Endodermal cell (in vitro differentiated cells): ENCODE data around the gene POLRMT. TPM values are rescaled to one million over a fixed set of nuclear protein-coding genes. Genes with fewer than 3 reads are reported as not detected.
"Not testable (repeated sequence)": the region's sequence is repeated elsewhere in the genome, so short reads cannot be mapped to it uniquely, and the experiment has no call there.

Experiments used
- DNase-seq: peaks from one replicate; pipeline ENCODE4 v3.0.0-alpha.2; 2017
- H3K27ac ChIP-seq: 2 replicates; pipeline ENCODE4 v1.5.1; 2013; ENCODE audit warnings: mild to moderate bottlenecking, low read depth, low read length, moderate library complexity
- H3K27me3 ChIP-seq: 2 replicates; pipeline ENCODE4 v1.6.1; 2013; ENCODE audit warnings: mild to moderate bottlenecking, low read length, moderate library complexity; ENCODE audit not compliant: insufficient read depth, control insufficient read depth, poor library complexity, severe bottlenecking
- H3K36me3 ChIP-seq: 2 replicates; pipeline ENCODE4 v1.7.0; 2013; ENCODE audit warnings: mild to moderate bottlenecking, low read length, moderate library complexity; ENCODE audit not compliant: control insufficient read depth, insufficient read depth
- H3K4me1 ChIP-seq: one replicate; pipeline ENCODE4 v1.7.0; 2013; ENCODE audit warnings: low read length; ENCODE audit not compliant: control insufficient read depth, insufficient read depth
- H3K4me3 ChIP-seq: 2 replicates; pipeline ENCODE4 v1.5.1; 2013; ENCODE audit warnings: mild to moderate bottlenecking, low read length, moderate library complexity
- H3K9ac ChIP-seq: 2 replicates; pipeline ENCODE4 v1.6.1; 2013; ENCODE audit warnings: mild to moderate bottlenecking, low read length, moderate library complexity; ENCODE audit not compliant: poor library complexity, severe bottlenecking; ENCODE audit errors: extremely low read depth
- H3K9me3 ChIP-seq: 2 replicates; pipeline ENCODE4 v1.6.1; 2013; ENCODE audit warnings: mild to moderate bottlenecking, low read length, moderate library complexity; ENCODE audit not compliant: control insufficient read depth
- H3K27ac Mint-ChIP-seq: 2 replicates; pipeline ENCODE4 v1.8.0; 2020; ENCODE audit warnings: mixed read lengths
- H3K27me3 Mint-ChIP-seq: 2 replicates; pipeline ENCODE4 v1.8.0; 2021; ENCODE audit warnings: mild to moderate bottlenecking, mixed read lengths; ENCODE audit not compliant: insufficient read depth
- H3K36me3 Mint-ChIP-seq: 2 replicates; pipeline ENCODE4 v1.8.0; 2020; ENCODE audit warnings: low read depth, mixed read lengths
- H3K4me1 Mint-ChIP-seq: 2 replicates; pipeline ENCODE4 v1.8.0; 2020; ENCODE audit warnings: mixed read lengths
- H3K4me3 Mint-ChIP-seq: 2 replicates; pipeline ENCODE4 v1.8.0; 2020; ENCODE audit warnings: mild to moderate bottlenecking, moderate library complexity, mixed read lengths
- H3K9me3 Mint-ChIP-seq: 2 replicates; pipeline ENCODE4 v1.8.0; 2020; ENCODE audit warnings: mild to moderate bottlenecking, mixed read lengths
- WGBS, 2 experiments: methylation state at CpG; one replicate each; pipeline versions ENCODE4 v1.1.5 to v1.1.7; 2013; ENCODE audit warnings: missing lambda C conversion rate in 2 of 2, mixed read lengths in 1 of 2; ENCODE audit not compliant: insufficient coverage in 1 of 2, insufficient read length in 1 of 2; 5-methylcytosine and 5-hydroxymethylcytosine counted together
- total RNA-seq, 2 donors: library from RNA; stranded (reverse); fragmentation: NEBNext Ultra II Directional in 1 of 2; extraction: Animal tissue kit (Norgen Biotek cat#: 25700) in 1 of 2; gene quantifications; 2 replicates in 1 of 2; 3 replicates in 1 of 2; pipeline ENCODE4 v1.2.1, GENCODE V29; 2021
- TF ChIP-seq, protein P1 (sequence below): fragments of 200-600 bp; sonication (generic); conservative IDR thresholded peaks from 2 replicates; pipeline ENCODE4 v1.5.0; 2021; ENCODE audit warnings: antibody characterized with exemption, mild to moderate bottlenecking

POLRMT gene
- total RNA-seq, 2 donors from 2014 or later: 76.6 to 86.4 TPM

DNA sequence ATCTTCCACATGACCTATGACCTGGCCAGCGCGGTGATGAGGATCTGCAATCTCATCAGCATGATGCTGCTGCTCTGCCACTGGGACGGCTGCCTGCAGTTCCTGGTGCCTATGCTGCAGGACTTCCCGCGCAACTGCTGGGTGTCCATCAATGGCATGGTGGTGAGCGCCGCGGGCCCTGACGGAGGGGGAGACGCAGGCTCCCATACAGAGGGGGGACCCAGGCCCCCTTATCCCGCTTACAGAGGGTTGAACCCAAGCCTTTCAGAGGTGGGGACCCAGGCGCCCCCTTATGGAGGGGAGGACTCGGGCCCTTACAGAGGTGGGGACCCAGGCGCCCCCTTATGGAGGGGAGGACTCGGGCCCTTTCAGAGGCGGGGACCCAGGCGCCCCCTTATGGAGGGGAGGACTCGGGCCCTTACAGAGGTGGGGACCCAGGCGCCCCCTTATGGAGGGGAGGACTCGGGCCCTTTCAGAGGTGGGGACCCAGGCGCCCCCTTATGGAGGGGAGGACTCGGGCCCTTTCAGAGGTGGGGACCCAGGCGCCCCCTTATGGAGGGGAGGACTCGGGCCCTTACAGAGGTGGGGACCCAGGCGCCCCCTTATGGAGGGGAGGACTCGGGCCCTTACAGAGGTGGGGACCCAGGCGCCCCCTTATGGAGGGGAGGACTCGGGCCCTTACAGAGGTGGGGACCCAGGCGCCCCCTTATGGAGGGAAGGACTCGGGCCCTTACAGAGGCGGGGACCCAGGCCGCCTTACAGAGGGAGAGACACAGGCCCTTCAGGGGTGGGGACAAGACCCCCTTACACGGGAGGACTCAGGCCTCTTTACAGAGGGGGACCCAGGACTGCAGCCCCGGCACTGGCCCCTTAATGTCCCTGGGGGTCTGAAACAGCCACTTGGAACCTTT, 28.0 kb downstream of the POLRMT start:
- not testable (repeated sequence) for DNase-seq, H3K9ac ChIP-seq, H3K36me3 ChIP-seq, H3K4me3 ChIP-seq, H3K4me1 Mint-ChIP-seq, H3K9me3 ChIP-seq, H3K4me3 Mint-ChIP-seq, H3K27ac Mint-ChIP-seq, H3K27me3 ChIP-seq, H3K27me3 Mint-ChIP-seq, H3K27ac ChIP-seq, H3K36me3 Mint-ChIP-seq, H3K4me1 ChIP-seq
- TF ChIP-seq, protein P1, sequence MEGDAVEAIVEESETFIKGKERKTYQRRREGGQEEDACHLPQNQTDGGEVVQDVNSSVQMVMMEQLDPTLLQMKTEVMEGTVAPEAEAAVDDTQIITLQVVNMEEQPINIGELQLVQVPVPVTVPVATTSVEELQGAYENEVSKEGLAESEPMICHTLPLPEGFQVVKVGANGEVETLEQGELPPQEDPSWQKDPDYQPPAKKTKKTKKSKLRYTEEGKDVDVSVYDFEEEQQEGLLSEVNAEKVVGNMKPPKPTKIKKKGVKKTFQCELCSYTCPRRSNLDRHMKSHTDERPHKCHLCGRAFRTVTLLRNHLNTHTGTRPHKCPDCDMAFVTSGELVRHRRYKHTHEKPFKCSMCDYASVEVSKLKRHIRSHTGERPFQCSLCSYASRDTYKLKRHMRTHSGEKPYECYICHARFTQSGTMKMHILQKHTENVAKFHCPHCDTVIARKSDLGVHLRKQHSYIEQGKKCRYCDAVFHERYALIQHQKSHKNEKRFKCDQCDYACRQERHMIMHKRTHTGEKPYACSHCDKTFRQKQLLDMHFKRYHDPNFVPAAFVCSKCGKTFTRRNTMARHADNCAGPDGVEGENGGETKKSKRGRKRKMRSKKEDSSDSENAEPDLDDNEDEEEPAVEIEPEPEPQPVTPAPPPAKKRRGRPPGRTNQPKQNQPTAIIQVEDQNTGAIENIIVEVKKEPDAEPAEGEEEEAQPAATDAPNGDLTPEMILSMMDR: peak; percentile 22
- WGBS, 2 experiments: 89 to 91% methylated on average over 5 to 18 of the region's 34 CpGs
- H3K9me3 Mint-ChIP-seq: peaks cover 20% of the 10 kb centered on the region

DNA sequence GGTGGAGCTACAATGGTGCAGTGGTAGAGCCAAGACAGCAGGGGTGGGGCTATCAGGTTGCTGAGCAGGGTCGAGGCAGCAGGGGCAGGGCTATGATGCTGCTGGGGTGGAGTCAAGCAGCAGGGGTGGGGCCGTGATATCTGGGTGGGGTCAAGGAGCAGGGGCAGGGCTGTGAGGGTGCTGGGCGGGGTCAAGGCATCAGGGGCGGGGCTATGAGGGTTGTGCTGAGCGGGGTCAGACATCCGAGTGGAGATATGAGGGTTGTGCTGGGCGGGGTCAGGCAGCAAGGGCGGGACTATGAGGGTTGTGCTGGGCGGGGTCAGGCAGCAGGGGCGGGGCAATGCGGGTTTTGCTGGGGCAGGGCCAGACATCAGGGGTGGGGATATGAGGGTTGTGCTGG, 29.0 kb downstream of the POLRMT start:
- Histone ChIP-seq H3K9me3 (no peaks in the 10 kb centered on the region), H3K4me1 (no peaks in the 10 kb centered on the region), H3K27ac (no peak overlapping the region), H3K27me3 (no peaks in the 10 kb centered on the region), H3K9ac (no peak overlapping the region), H3K4me3 (no peak overlapping the region), H3K36me3 (no peaks in the 10 kb centered on the region)
- Mint-ChIP-seq H3K27me3 (peaks cover 2% of the 10 kb centered on the region), H3K36me3 (no peaks in the 10 kb centered on the region), H3K9me3 (peaks cover 20% of the 10 kb centered on the region), H3K4me1 (no peaks in the 10 kb centered on the region), H3K27ac (no peak overlapping the region), H3K4me3 (no peak overlapping the region)
- WGBS, 2 experiments: 81 to 90% methylated on average over 3 to 11 of the region's 11 CpGs
- DNase-seq: no peak
- TF ChIP-seq, protein P1: no peak

DNA sequence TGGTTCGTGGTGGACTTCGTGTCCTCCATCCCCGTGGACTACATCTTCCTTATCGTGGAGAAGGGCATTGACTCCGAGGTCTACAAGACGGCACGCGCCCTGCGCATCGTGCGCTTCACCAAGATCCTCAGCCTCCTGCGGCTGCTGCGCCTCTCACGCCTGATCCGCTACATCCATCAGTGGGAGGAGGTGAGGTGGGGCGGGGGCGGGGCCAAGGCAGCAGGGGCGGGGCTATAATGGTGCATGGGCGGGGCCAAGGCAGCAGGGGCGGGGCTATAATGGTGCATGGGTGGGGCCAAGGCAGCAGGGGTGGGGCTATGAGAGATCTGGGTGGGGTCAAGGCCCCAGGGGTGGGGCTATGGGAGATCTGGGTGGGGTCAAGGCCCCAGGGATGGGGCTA, 29.6 kb downstream of the POLRMT start:
- H3K27ac ChIP-seq, H3K27me3 Mint-ChIP-seq, H3K36me3 Mint-ChIP-seq, H3K27me3 ChIP-seq, H3K4me3 Mint-ChIP-seq, DNase-seq, H3K9me3 ChIP-seq, H3K4me3 ChIP-seq, H3K4me1 ChIP-seq, H3K36me3 ChIP-seq, H3K4me1 Mint-ChIP-seq, H3K27ac Mint-ChIP-seq, H3K9ac ChIP-seq: not testable (repeated sequence)
- H3K9me3 Mint-ChIP-seq: peaks cover 20% of the 10 kb centered on the region
- 85 to 96% methylated on average over 8 to 17 of the region's 20 CpGs for WGBS, 2 experiments

DNA sequence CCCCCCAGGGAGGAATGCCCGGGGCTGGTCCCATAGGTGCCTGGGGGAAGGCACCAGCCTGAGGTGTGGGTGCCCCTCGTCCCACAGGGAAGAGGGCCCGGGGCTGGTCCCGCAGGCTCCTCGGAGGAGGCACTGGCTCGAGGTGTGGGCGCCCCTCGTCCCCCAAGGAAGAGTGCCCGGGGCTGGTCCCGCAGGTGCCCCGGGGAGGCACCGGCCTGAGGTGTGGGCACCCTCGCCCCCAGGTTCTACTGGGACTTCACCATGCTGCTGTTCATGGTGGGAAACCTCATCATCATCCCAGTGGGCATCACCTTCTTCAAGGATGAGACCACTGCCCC, 30.1 kb downstream of the POLRMT start:
- not testable (repeated sequence) for H3K36me3 Mint-ChIP-seq, H3K9me3 ChIP-seq, H3K27ac Mint-ChIP-seq, H3K4me1 Mint-ChIP-seq, H3K4me1 ChIP-seq, H3K4me3 ChIP-seq, H3K27me3 Mint-ChIP-seq, H3K27me3 ChIP-seq, H3K36me3 ChIP-seq, H3K4me3 Mint-ChIP-seq, H3K9ac ChIP-seq, H3K27ac ChIP-seq, DNase-seq
- H3K9me3 Mint-ChIP-seq: peaks cover 20% of the 10 kb centered on the region
- WGBS, 2 experiments: 94 to 100% methylated on average over 4 to 13 of the region's 13 CpGs
